Lower leg skin (tissue), 4 donors: ENCODE data around the gene VENTX. TPM values are rescaled to one million over a fixed set of nuclear protein-coding genes. Genes with fewer than 3 reads are reported as not detected.

Experiments
- DNase-seq, 2 donors: peaks; one replicate each; pipeline ENCODE4 v3.0.0-alpha.2; 2019; ENCODE audit warnings: low spot score in 2 of 2
- H3K4me3 ChIP-seq: fragments of 200-600 bp; sonication (generic); 2 replicates; pipeline ENCODE4 v1.5.1; 2017; ENCODE audit warnings: mild to moderate bottlenecking, low read depth; ENCODE audit not compliant: poor library complexity, severe bottlenecking
- CTCF ChIP-seq, 3 donors: fragments of 450-650 bp; IDR thresholded peaks; one replicate each; pipeline ENCODE4 v1.5.1; 2016; ENCODE audit warnings: antibody characterized with exemption in 3 of 3, mild to moderate bottlenecking in 3 of 3, moderate library complexity in 2 of 3
- POLR2A ChIP-seq, 2 donors: fragments of 450-650 bp; IDR thresholded peaks; one replicate each; pipeline ENCODE4 v1.6.1; 2016 to 2017; ENCODE audit warnings: antibody characterized with exemption in 2 of 2, mild to moderate bottlenecking in 1 of 2, moderate library complexity in 1 of 2
- WGBS, 2 donors: methylation state at CpG; one replicate each; pipeline ENCODE4 v1.1.5; 2018; 5-methylcytosine and 5-hydroxymethylcytosine counted together
- intact Hi-C: fragments of 100-400 bp; cut with DNase I; formaldehyde crosslinking; loops from one replicate; pipeline ENCODE4 v1.15.0; 2023; ENCODE audit warnings: low total_unique reads
- total RNA-seq, 4 donors: library from RNA; depleted of rRNA; stranded (reverse); fragments of >200 nt; gene quantifications; one replicate each; pipeline ENCODE4 v1.1.0, GENCODE V29; 2016

The VENTX gene
- total RNA-seq, 4 donors from 2014 or later, result 0.42 to 0.65 TPM; not detected in 2

- 59 to 82% methylated on average over 12 of the region's 12 CpGs for WGBS, 2 donors
- DNase-seq, result no peak
- no peak overlapping the region for H3K4me3 ChIP-seq
- intact Hi-C loops, result no loop called here
- no peak for TF ChIP-seq CTCF (IDR thresholded peaks at IDR 0.05)
- no peak for TF ChIP-seq POLR2A (IDR thresholded peaks at IDR 0.05)
Measured at GRCh38 chr10:133259602-133259989, 21.9 kb downstream of the VENTX start.

GRCh38 chr10:133260895-133261725 lies 23.5 kb downstream of the VENTX start:
- peak overlapping the region; percentile 56 for H3K4me3 ChIP-seq
- DNase-seq, result peak in 1 of 2 donors; percentile 92
- intact Hi-C loops, result no loop called here
- TF ChIP-seq CTCF (IDR thresholded peaks at IDR 0.05) (no peak), POLR2A (IDR thresholded peaks at IDR 0.05) (no peak)
- WGBS, 2 donors, result 31 to 41% methylated on average over 27 to 38 of the region's 50 CpGs

GRCh38 chr10:133261726-133262325 lies 24.2 kb downstream of the VENTX start:
- 0 to 1% methylated on average over 19 to 42 of the region's 79 CpGs for WGBS, 2 donors
- intact Hi-C loops, result no loop called here
- H3K4me3 ChIP-seq, result peak overlapping the region; percentile 56
- TF ChIP-seq CTCF (IDR thresholded peaks at IDR 0.05) (no peak), POLR2A (IDR thresholded peaks at IDR 0.05) (peak in 1 of 2 donors; percentile 39)
- DNase-seq, result peak; percentile 83 to 97

GRCh38 chr10:133262696-133263095 lies 25.0 kb downstream of the VENTX start:
- DNase-seq, result no peak
- no peak overlapping the region for H3K4me3 ChIP-seq
- TF ChIP-seq POLR2A (IDR thresholded peaks at IDR 0.05), result no peak
- no peak for TF ChIP-seq CTCF (IDR thresholded peaks at IDR 0.05)
- intact Hi-C loops, result no loop called here
- WGBS, 2 donors, result 65 to 70% methylated on average over 14 of the region's 14 CpGs

GRCh38 chr10:133263674-133264073 lies 26.0 kb downstream of the VENTX start:
- no peak for TF ChIP-seq POLR2A (IDR thresholded peaks at IDR 0.05)
- no peak for TF ChIP-seq CTCF (IDR thresholded peaks at IDR 0.05)
- 88 to 90% methylated on average over 10 of the region's 10 CpGs for WGBS, 2 donors
- no peak overlapping the region for H3K4me3 ChIP-seq
- DNase-seq, result no peak
- intact Hi-C loops, result no loop called here
